HG03378 (cell line): ENCODE data around the gene TMEM117.
A peak's percentile ranks its signal among the peaks of the same experiment; 100 is the strongest.
"Not testable (repeated sequence)": the region's sequence is repeated elsewhere in the genome, so short reads cannot be mapped to it uniquely, and the experiment has no call there.

Experiments used
- ATAC-seq: cut with Tn5 transposase; IDR thresholded peaks from one replicate; pipeline ENCODE4 v1.9.1; 2021; ENCODE audit warnings: mild to moderate bottlenecking, moderate library complexity; ENCODE audit not compliant: unreplicated experiment

Gene TMEM117

DNA sequence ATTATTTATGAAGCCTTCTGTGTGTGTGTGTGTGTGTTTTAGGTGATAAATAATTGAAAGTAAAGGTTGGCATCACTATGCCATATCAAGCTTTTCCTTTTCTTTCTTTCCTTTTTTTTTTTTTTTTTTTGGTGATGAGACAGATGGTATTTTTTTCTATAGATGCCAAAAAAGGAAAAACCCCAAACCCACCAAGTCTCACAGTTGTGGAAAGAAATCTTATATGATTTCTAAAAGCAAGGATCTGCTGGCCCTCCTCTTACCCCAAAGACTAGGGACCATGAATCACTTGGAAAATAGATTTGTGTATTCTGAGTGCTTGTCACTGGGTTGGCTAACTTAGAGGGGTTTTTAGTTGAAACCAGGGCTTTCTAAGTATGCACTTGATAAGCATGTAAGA, 181.3 kb downstream of the TMEM117 start:
- ATAC-seq = no peak

DNA sequence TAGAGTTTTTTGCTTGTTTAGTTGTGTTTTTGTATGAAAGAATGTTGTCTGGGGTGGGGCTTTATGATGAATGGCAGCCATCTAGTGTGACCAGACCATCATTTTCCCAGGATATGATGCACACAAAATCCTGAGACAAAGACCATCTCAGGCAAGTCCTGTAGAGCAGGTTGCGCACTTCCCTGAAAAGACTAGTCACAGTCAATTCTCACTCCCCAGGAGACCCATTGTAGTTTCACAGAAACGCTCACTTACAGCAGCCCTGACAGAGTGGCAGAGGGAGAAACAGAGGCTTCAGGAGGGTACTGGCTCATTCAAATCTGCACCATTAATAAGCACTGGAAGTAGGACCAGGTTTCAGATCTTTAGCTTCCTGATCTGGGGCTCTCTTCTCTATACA, 183.2 kb downstream of the TMEM117 start:
- no peak for ATAC-seq

- ATAC-seq = no peak
Observed at GRCh38 chr12:44020555-44020954, 184.7 kb downstream of the TMEM117 start.

- peak; percentile 95 for ATAC-seq
Observed at GRCh38 chr12:44021471-44021971, 185.6 kb downstream of the TMEM117 start.

- ATAC-seq = no peak
Observed at GRCh38 chr12:44025499-44025898, 189.6 kb downstream of the TMEM117 start.

DNA sequence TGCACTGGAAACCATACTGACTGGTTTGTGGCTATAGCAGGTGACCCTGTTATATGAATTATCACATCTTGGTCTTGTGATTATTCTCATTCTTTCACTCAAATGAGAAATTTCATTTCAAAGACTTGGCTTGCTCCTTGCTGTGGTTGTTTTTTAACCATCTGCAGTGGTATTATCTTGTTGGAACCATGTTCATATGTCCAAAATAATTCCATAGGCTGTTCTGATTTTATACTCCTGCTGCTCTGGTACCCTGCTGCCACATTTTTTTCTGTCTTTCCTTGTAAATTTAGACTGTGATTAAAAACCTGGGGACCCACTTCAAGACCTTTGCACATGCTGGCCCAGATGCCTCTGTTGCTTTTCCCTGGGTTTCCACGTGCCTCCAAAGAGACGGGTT, 190.2 kb downstream of the TMEM117 start:
- ATAC-seq = no peak

DNA sequence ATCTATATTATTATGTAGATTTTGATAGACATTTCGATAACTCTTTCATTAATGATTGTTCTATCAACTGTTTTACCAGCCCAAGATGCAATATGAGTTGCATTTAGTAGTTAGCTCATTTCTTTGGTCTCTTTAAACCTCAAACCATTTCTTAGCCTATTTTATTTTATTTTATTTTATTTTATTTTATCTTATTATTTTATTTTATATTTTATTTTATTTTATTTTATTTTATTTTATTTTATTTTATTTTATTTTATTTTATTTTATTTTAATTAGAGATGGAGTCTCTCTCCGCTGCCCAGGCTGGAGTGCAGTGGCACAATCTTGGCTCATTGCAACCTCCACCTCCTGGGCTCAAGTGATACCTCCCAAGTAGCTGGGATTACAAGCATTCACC, 191.0 kb downstream of the TMEM117 start:
- ATAC-seq = not testable (repeated sequence)

- no peak for ATAC-seq
Observed at GRCh38 chr12:44029194-44029593, 193.3 kb downstream of the TMEM117 start.

DNA sequence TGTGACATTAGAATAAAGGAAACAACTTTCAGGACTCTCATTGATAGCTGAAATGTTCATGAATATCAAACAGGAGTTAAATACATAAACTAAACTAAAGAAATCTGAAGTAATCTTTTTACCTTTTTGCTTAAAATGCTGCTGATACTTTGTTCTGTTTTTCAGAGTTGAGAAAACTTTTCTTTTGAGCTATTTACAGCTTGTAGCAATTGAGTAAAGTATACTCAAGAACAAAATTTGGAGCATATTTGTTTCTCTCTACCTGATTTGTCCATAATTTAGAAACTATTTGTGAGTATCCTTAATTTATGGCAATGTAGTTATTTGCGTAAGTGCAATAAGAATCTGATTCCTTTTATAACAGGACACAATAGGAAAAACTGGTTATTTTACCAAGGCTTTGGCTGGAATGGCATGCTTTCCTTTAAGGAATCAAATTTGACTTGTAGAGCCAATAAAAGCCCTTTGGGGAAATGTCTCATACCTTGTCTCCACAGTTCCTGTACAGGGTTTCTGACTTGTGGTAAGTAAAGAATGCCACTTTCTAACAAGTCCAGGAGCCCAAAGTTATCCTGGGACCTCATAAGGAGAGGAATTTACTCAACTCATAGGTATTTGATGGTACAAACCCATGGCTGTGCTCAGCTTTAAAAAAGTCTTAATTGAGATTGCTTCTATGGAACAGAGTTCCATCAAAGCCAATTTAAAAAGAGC, 195.7 kb downstream of the TMEM117 start:
- ATAC-seq = no peak

DNA sequence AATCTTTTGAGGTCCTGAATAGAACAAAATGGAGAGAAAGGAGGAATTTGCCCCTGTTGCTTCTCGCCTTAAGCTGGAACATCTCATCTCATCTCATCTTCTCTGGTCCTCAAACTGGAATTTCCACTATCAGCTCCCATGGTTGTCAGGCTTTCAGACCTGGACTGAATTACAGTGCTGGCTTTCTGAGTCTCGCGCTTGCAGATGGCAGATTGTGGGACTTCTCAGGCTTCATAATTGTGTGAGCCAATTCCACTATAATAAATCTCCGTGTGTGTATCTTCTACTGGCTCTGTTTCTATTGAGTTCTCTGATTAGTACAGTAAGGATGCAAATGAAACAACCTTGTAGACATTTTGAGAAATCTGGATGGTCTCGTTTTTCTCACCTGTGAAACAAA, 199.0 kb downstream of the TMEM117 start:
- ATAC-seq = no peak

GRCh38 chr12:44036875-44037443, 201.1 kb downstream of the TMEM117 start:
- ATAC-seq = no peak

DNA sequence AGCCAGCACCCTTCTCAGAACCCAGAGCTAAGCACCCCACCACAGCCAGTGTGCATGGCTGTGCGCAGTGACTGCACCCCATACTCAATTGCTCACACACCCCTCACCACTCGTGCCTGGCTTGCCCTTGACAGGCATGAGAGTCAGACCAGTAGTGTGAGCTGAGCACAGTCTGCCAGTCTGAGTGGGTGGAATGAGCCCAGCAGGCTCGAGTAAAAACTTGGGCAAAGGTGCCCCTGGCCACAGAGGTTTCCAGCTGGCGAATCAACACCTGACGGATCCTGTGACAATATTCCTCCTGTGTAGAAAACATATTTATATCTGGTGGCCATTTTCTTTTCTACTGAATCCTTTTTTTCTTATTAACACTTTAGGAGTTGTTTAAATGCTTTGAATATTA, 202.5 kb downstream of the TMEM117 start:
- no peak for ATAC-seq

DNA sequence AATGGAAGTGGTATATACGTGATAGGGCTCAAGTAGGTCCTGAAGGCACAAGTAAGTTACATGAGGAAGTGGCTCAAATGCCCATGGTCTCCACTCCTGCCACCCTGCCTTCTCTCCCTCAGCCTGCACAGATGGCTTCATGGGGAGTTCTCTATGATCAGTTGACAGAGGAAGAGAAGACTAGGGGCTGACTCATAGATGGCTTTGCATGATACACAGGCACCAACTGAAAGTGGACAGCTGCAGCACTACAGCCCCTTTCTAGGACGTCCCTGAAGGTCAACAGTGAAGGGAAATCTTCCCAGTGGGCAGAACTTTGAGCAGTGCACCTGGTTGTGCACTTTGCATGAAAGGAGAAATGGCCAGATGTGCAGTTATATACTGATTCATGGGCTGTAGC, 208.6 kb downstream of the TMEM117 start:
- ATAC-seq = not testable (repeated sequence)

DNA sequence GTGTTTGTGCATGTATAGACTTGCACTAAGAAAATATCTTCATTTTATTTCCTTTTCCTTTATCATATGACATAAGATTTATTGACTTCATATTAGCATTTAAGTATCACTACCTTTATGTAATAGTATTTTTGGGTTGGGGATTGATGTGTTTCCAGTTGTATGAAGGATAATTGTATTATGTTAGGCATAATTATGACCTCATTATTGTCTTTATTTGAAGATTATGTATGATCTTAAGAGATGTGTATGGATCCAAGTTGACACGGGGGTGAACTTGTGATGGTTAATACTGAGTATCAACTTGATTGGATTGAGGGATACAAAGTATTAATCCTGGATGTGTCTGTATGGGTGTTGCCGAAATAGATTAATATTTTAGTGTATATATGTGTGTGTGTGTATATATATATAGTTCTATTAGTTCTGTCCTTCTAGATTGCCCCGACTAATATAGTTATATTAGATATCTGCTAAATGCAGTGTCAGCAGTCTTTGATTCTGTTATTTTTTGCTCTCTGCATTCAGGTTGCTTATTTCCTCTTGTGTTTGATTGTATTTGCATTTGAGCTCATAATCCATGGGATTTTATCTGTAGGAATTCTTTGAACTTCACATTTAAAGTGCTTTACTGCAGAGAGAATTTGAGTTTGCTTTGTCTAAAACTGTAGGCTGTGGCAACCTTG, 211.0 kb downstream of the TMEM117 start:
- ATAC-seq = no peak

- ATAC-seq = no peak
Observed at GRCh38 chr12:44052554-44052953, 216.7 kb downstream of the TMEM117 start.

GRCh38 chr12:44053549-44054127, 217.8 kb downstream of the TMEM117 start:
- ATAC-seq = no peak

DNA sequence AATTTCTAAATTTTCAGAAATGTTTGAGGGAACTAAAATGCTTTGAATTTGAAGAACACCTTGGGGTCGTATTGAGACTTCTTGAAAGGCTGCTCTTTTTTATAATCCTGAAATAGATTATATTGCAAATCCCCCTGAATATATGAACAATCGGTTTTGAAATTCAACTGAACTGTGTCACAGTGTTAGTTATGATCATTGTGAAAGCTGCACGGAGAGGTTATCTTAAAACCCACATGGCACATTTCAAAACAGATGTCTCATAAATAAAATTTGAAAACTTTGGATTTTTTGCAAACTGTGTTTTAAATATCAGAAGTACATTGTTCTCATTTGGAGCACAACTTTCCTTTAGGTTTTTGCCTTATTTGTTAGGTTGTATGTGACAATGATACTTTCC, 218.4 kb downstream of the TMEM117 start:
- no peak for ATAC-seq

DNA sequence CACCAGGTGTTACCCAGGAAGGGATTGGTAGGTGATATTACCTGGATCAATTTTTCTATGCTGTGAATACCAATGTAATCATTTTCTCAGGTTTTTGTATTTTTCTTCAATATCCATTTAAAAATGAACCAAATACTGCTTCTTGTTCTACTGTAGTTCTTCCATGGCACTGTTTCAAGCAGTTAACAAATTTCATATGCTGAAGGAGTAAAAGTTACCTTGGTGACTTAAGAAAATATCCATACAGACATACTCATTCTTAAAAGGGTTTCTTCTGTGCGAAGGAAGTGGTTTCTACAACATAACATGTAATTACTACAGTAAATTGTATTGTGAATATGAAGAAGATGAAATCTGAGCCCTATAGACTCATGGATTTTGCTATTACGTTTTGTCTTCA, 222.5 kb downstream of the TMEM117 start:
- ATAC-seq = no peak

- no peak for ATAC-seq
Observed at GRCh38 chr12:44059476-44059875, 223.6 kb downstream of the TMEM117 start.

- no peak for ATAC-seq
Observed at GRCh38 chr12:44063671-44064070, 227.8 kb downstream of the TMEM117 start.

GRCh38 chr12:44076871-44077270, 241.0 kb downstream of the TMEM117 start:
- ATAC-seq = no peak

DNA sequence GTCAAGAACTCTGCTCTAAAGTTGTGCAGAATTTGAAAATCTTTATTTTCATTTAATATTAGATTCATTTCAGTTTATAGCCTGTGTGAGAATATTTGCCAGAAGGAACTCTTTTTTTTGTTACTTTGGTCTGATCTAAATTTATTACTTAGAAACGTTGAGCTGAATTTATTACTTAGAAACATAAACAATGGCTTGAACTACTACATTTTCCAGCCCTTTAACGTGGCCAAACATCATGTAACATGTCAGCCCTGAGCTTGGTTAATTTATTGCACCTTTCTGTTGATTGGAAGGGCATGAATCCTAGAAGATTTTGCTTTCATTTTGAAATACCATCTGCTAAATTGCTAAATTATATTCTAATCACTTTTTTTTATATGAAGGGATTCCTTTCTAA, 241.4 kb downstream of the TMEM117 start:
- no peak for ATAC-seq
